GM12865 (cell line): Measurements from ENCODE around the gene SLC35B2.

Experiments
- DNase-seq: peaks from one replicate; pipeline ENCODE4 v3.0.0; 2010; ENCODE audit warnings: low read depth
- H3K4me3 ChIP-seq: 2 replicates; pipeline ENCODE4 v1.5.1; 2011; ENCODE audit warnings: mild to moderate bottlenecking, low read depth, low read length, control low read depth
- CTCF ChIP-seq: IDR thresholded peaks from 2 replicates; pipeline ENCODE4 v1.5.1; 2011; ENCODE audit warnings: low read length, control low read depth, low read depth, inconsistent platforms; ENCODE audit not compliant: insufficient read depth; ENCODE audit errors: missing control alignments

SLC35B2 gene

DNA sequence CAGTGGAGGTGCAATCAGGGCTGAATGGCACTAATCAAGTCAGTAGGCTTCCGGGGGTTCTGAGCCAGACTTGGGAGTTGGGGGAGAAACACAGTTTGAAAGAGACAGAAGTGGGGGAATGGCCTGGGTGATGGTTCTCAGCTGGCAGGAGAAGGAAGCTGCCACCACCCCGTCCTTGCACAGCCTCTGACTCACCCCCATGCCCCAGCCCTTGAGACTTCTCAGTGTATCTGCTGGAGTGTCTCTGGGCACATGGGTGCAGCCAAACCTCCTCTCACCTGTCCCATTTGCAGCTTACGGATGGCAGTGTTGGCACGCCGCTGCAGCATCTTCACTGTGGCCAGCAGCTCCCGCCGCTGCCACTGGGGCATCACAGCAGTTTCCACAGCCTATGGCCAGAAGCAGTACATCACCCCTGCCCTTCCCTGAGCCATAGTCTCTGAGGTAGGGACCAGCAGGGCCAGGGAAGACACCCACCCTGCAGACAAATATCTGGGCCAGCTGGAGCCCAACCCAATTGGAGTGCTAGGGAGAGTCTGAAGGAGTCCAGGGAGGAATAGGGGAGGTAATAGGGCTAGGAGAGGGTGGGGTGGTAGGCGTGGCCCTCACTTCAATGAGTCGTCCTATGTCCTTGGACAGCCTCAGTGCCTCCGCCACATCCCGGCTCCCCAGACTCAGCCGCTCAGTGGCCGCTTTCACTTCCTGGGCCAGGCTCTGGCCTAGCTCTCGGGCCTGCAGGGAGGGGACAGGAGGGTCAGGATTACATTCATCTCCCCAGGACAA, 44.6 kb upstream of the SLC35B2 start:
- TF ChIP-seq CTCF = no peak
- DNase-seq = no peak
- H3K4me3 ChIP-seq = no peak overlapping the region

DNA sequence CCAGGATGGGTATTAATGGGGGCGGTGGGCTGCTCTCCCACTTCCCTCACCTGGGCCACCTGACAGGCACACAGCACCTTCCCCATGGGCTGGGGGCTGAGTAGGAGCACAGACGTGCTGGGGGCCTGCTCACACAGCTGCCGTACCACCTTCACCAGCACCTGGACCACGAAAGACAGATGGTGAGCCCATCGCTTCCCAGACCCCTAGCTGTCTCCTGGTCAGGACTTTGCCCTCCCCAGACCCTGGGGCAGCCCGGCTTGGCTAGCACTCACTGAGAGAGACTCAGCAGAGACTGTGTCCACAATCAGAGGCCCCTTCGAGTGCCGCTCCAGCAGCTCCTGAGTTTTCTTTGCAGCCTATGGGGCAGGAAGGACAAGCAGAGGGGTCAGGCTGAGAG, 43.8 kb upstream of the SLC35B2 start:
- no peak for DNase-seq
- no peak overlapping the region for H3K4me3 ChIP-seq
- TF ChIP-seq CTCF = no peak

DNA sequence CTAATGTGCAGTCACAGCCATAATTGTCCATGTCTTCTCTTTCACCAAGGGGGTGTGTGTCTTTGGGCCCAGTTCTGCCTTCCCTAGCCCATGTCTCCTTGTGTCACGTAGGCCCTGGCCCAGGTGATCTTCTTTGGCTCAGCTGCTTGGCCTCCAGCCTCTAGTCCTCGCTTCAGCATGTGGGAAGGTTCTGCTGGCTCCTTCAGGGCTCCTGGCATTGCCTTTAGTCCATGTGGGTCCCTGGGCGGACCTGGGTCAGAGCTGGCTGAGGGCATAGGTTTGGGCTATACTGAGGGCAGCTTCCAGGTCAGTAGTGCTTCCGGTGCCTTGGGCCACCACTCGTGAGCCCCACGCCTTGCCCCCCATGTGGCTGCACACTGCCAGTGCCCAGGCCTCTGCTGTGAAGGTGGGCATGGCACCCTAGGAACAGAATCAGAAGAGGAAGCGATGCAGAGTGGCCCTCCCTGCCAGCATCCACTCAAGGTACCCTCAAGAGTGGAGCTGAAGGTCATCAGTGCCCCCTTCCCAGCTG, 43.0 kb upstream of the SLC35B2 start:
- no peak overlapping the region for H3K4me3 ChIP-seq
- DNase-seq = no peak
- no peak for TF ChIP-seq CTCF

DNA sequence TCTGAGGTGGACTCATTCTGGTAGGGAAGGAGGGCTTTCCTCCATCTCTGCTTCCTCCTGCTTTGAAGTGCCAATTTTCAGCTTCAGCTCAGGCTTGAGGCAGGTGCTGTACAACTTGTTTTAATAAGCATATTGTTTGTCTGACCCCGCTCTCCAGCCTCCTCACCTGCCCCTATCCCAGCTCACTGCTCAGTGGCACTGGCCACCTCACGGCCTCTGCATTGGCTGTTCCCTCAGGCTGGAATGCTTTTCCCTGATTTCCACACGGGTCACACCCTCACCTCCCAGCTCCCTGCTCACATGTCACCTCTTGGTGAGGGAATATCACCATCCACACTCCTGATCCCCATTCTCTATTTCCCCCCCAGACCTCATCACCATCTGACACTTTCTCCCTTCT, 41.5 kb upstream of the SLC35B2 start:
- TF ChIP-seq CTCF = no peak
- DNase-seq = no peak
- no peak overlapping the region for H3K4me3 ChIP-seq

GRCh38 chr6:44298055-44298803, 40.9 kb upstream of the SLC35B2 start:
- no peak overlapping the region for H3K4me3 ChIP-seq
- no peak for DNase-seq
- no peak for TF ChIP-seq CTCF

GRCh38 chr6:44297063-44298038, 40.0 kb upstream of the SLC35B2 start:
- DNase-seq = no peak
- no peak overlapping the region for H3K4me3 ChIP-seq
- TF ChIP-seq CTCF = no peak
